ENCODE data around the gene CERS6.

- no peak for TF ChIP-seq CTCF (IDR thresholded peaks at IDR 0.05)
- no peak for TF ChIP-seq POLR2A (IDR thresholded peaks at IDR 0.05)
Measured at GRCh38 chr2:168787782-168788376, 331.8 kb downstream of the CERS6 start.

Data from thyroid gland (tissue), 4 donors.